ENCODE data around the gene KRTAP5-4.
"Not testable (repeated sequence)": the region's sequence is repeated elsewhere in the genome, so short reads cannot be mapped to it uniquely, and the experiment has no call there.

KRTAP5-4 gene

GRCh38 chr11:1618231-1618630 is 3.7 kb downstream of the KRTAP5-4 start:
- Histone ChIP-seq H3K36me3 (replicated peaks; ENCODE audit: insufficient read depth, low read length) (no peaks in the 10 kb centered on the region), H3K4me2 (ENCODE audit: low read depth, low read length) (no peak overlapping the region), H3K4me3 (ENCODE audit: low read length) (no peak overlapping the region), H3K9me3 (replicated peaks; ENCODE audit: insufficient read depth, low read length) (no peaks in the 10 kb centered on the region), H3K27me3 (replicated peaks; ENCODE audit: insufficient read depth, low read length) (peaks cover 97% of the 10 kb centered on the region), H4K20me1 (ENCODE audit: insufficient read depth, low read length) (no peaks in the 10 kb centered on the region), H3K9me2 (replicated peaks; ENCODE audit: insufficient read depth, low read length) (no peaks in the 10 kb centered on the region), H2AFZ (ENCODE audit: low read length) (no peak overlapping the region), H3K9ac (ENCODE audit: low read length) (no peak overlapping the region), H3K4me1 (ENCODE audit: low read length) (no peaks in the 10 kb centered on the region), H3K27ac (ENCODE audit: low read length) (no peak overlapping the region), H3F3A (ENCODE audit: insufficient read depth, low read length) (no peaks in the 10 kb centered on the region), H3K79me2 (ENCODE audit: low read length) (no peaks in the 10 kb centered on the region)
- DNase-seq: no peak
- TF ChIP-seq EZH2phosphoT487 (IDR thresholded peaks at IDR 0.05; ENCODE audit: low read length): no peak
- no peak for TF ChIP-seq CTCF (IDR thresholded peaks at IDR 0.05; ENCODE audit: low read length)
- TF ChIP-seq EZH2 (optimal IDR thresholded peaks at IDR 0.05; ENCODE audit: low read depth, low read length): no peak

GRCh38 chr11:1608363-1608762 is 13.6 kb downstream of the KRTAP5-4 start, which contains the start of gene KRTAP5-3:
TSS of gene KRTAP5-3 (minus strand) at chr11:1608463. CDS start at chr11:1608385, 78 bp downstream.
- TF ChIP-seq EZH2phosphoT487 (IDR thresholded peaks at IDR 0.05; ENCODE audit: low read length): no peak
- TF ChIP-seq CTCF (IDR thresholded peaks at IDR 0.05; ENCODE audit: low read length): no peak
- no peak for TF ChIP-seq EZH2 (optimal IDR thresholded peaks at IDR 0.05; ENCODE audit: low read depth, low read length)
- Histone ChIP-seq H3K9me3 (replicated peaks; ENCODE audit: insufficient read depth, low read length) (no peaks in the 10 kb centered on the region), H3K9ac (ENCODE audit: low read length) (no peak within 1 kb of the TSS)

GRCh38 chr11:1607901-1608300 is 14.0 kb downstream of the KRTAP5-4 start:
- H3K79me2 ChIP-seq (ENCODE audit: low read length); H3K4me3 ChIP-seq (ENCODE audit: low read length); H3K36me3 ChIP-seq (replicated peaks; ENCODE audit: insufficient read depth, low read length); H3K27ac ChIP-seq (ENCODE audit: low read length); H3K4me2 ChIP-seq (ENCODE audit: low read depth, low read length); H2AFZ ChIP-seq (ENCODE audit: low read length); DNase-seq; H3K9me3 ChIP-seq (replicated peaks; ENCODE audit: insufficient read depth, low read length); H3K9ac ChIP-seq (ENCODE audit: low read length); H3F3A ChIP-seq (ENCODE audit: insufficient read depth, low read length); H3K9me2 ChIP-seq (replicated peaks; ENCODE audit: insufficient read depth, low read length): not testable (repeated sequence)
- H3K4me1 ChIP-seq (ENCODE audit: low read length): peaks cover 19% of the 10 kb centered on the region
- H3K27me3 ChIP-seq (replicated peaks; ENCODE audit: insufficient read depth, low read length): peaks cover 93% of the 10 kb centered on the region
- peaks cover 15% of the 10 kb centered on the region for H4K20me1 ChIP-seq (ENCODE audit: insufficient read depth, low read length)

More at GRCh38 chr11:1608363-1608762, 13.6 kb downstream of the KRTAP5-4 start, which contains the start of gene KRTAP5-3:
- H3F3A ChIP-seq (ENCODE audit: insufficient read depth, low read length): no peaks in the 10 kb centered on the region
- H3K4me1 ChIP-seq (ENCODE audit: low read length): peaks cover 19% of the 10 kb centered on the region
- peaks cover 10% of the 10 kb centered on the region for H4K20me1 ChIP-seq (ENCODE audit: insufficient read depth, low read length)
- H3K4me3 ChIP-seq (ENCODE audit: low read length): no peak within 1 kb of the TSS
- H3K9me2 ChIP-seq (replicated peaks; ENCODE audit: insufficient read depth, low read length): no peaks in the 10 kb centered on the region
- no peaks in the 10 kb centered on the region for H3K36me3 ChIP-seq (replicated peaks; ENCODE audit: insufficient read depth, low read length)
- peaks cover 93% of the 10 kb centered on the region for H3K27me3 ChIP-seq (replicated peaks; ENCODE audit: insufficient read depth, low read length)
- no peak within 1 kb of the TSS for H2AFZ ChIP-seq (ENCODE audit: low read length)
- no peaks in the 10 kb centered on the region for H3K79me2 ChIP-seq (ENCODE audit: low read length)
- H3K4me2 ChIP-seq (ENCODE audit: low read depth, low read length): no peak within 1 kb of the TSS
- DNase-seq: no peak
- H3K27ac ChIP-seq (ENCODE audit: low read length): no peak within 1 kb of the TSS

GRCh38 chr11:1607156-1607845 is 14.6 kb downstream of the KRTAP5-4 start:
- not testable (repeated sequence) for H3K27ac ChIP-seq (ENCODE audit: low read length); H3F3A ChIP-seq (ENCODE audit: insufficient read depth, low read length); H3K36me3 ChIP-seq (replicated peaks; ENCODE audit: insufficient read depth, low read length); H3K9ac ChIP-seq (ENCODE audit: low read length); H3K4me2 ChIP-seq (ENCODE audit: low read depth, low read length); H3K9me2 ChIP-seq (replicated peaks; ENCODE audit: insufficient read depth, low read length); H3K4me3 ChIP-seq (ENCODE audit: low read length); H3K9me3 ChIP-seq (replicated peaks; ENCODE audit: insufficient read depth, low read length); H2AFZ ChIP-seq (ENCODE audit: low read length); DNase-seq; H3K79me2 ChIP-seq (ENCODE audit: low read length)
- Histone ChIP-seq H3K4me1 (ENCODE audit: low read length) (peaks cover 19% of the 10 kb centered on the region), H3K27me3 (replicated peaks; ENCODE audit: insufficient read depth, low read length) (peaks cover 93% of the 10 kb centered on the region), H4K20me1 (ENCODE audit: insufficient read depth, low read length) (peaks cover 16% of the 10 kb centered on the region)

DNA sequence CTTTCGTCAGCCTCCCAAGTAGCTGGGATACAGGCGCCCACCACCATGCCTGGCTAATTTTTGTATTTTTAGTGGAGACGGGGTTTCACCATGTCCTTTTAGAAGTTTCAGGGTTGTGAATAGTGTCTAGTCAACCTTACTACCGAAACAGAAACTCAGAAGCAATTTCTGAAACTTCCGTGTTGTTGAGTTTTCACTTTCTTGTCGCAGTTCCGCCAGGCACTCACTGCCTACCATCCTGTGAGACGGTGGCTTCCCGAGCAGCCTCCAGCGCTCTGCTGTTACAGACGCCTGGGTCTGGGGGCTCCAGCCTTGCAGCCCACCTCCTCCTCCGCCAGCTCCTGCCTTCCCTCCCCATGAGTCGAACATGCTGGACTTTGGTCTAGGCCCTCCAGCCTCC is 16.0 kb downstream of the KRTAP5-4 start:
- H4K20me1 ChIP-seq (ENCODE audit: insufficient read depth, low read length): peaks cover 16% of the 10 kb centered on the region
- not testable (repeated sequence) for H3K9ac ChIP-seq (ENCODE audit: low read length); H3K27ac ChIP-seq (ENCODE audit: low read length); H3F3A ChIP-seq (ENCODE audit: insufficient read depth, low read length); H3K9me3 ChIP-seq (replicated peaks; ENCODE audit: insufficient read depth, low read length); H3K79me2 ChIP-seq (ENCODE audit: low read length); H3K9me2 ChIP-seq (replicated peaks; ENCODE audit: insufficient read depth, low read length); H3K36me3 ChIP-seq (replicated peaks; ENCODE audit: insufficient read depth, low read length); H3K4me3 ChIP-seq (ENCODE audit: low read length); H2AFZ ChIP-seq (ENCODE audit: low read length)
- H3K4me2 ChIP-seq (ENCODE audit: low read depth, low read length): peak overlapping the region; percentile 44; the same call in 1 of the 2 replicates
- peaks cover 19% of the 10 kb centered on the region for H3K4me1 ChIP-seq (ENCODE audit: low read length)
- peak; percentile 86 for DNase-seq
- peaks cover 94% of the 10 kb centered on the region for H3K27me3 ChIP-seq (replicated peaks; ENCODE audit: insufficient read depth, low read length)
